ENCODE data around the gene ZNF608. TPM values are rescaled to one million over a fixed set of nuclear protein-coding genes. Genes with fewer than 3 reads are reported as not detected.

The ZNF608 gene
- total and polyA plus RNA-seq, 9 donors = 7.5 to 26.8 (median 12.7) TPM

DNA sequence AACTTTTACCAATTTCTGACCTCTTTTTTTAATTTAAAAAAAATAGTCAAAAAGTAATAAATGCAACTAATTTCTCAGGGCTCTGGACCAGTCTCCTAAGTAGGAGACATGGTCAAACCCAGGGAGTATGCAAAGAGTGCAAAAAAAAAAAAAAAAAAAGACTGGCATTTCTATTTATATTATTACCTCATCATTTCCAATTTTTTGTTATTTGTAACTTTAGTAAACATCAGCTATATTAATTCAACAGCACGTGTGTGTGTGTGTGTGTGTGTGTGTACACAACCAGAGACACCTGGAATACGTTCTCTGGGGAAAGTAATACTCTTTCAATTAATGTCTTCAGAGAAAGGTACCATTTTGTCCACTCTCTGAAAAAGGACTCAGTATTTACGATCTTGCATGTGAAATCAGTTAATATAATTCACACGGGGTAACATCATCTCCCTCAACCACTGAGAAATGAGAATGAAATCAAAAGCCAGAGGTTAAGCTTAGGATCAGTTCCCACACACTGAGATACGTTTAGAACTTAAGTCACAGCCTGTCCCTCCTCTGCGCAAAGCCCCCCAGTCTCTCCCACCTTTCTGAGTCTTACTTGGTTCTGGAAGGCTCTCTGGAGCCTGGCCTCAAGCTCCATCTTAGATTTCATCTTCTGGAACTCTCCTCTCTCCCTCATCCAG lies 21.9 kb downstream of the ZNF608 start:
- intact Hi-C loops (cut with DNase I) = no loop called here
- TF ChIP-seq, protein P1, sequence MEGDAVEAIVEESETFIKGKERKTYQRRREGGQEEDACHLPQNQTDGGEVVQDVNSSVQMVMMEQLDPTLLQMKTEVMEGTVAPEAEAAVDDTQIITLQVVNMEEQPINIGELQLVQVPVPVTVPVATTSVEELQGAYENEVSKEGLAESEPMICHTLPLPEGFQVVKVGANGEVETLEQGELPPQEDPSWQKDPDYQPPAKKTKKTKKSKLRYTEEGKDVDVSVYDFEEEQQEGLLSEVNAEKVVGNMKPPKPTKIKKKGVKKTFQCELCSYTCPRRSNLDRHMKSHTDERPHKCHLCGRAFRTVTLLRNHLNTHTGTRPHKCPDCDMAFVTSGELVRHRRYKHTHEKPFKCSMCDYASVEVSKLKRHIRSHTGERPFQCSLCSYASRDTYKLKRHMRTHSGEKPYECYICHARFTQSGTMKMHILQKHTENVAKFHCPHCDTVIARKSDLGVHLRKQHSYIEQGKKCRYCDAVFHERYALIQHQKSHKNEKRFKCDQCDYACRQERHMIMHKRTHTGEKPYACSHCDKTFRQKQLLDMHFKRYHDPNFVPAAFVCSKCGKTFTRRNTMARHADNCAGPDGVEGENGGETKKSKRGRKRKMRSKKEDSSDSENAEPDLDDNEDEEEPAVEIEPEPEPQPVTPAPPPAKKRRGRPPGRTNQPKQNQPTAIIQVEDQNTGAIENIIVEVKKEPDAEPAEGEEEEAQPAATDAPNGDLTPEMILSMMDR (IDR thresholded peaks at IDR 0.05) = no peak
- TF ChIP-seq POLR2A (IDR thresholded peaks at IDR 0.05) = no peak
- no peak overlapping the region for H3K27ac ChIP-seq
- no peaks in the 10 kb centered on the region for H3K36me3 ChIP-seq
- H3K4me1 ChIP-seq (ENCODE audit: insufficient read depth) = peaks cover 1% of the 10 kb centered on the region
- no peak for DNase-seq
- 87 to 93% (median 90%) methylated on average over 6 of the region's 6 CpGs for whole genome bisulfite sequencing, 3 donors
- H3K27me3 ChIP-seq = no peaks in the 10 kb centered on the region
- H3K9me3 ChIP-seq = no peaks in the 10 kb centered on the region
- H3K4me3 ChIP-seq = no peak overlapping the region

DNA sequence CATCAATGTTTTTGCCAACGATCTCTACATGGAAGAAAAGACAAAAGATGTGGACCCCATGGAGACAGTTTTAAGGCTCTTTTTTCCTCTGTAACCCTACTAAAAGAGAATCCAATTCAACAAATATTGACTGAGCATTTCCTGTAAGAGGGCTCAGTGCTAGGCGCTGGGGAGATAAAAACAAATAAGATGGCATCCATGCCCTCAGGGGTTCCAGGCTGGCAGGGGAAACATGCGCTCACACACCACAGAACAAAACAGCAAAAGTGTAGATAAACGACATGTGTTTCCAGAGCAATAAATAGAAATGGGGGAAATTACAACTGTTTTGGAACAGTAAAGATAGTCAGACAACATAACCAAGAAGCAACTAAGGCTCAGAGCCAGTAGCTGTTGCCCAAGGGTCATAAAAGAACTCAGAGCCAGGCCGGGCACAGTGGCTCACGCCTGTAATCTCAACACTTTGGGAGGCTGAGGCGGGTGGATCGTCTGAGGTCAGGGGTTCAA lies 25.2 kb downstream of the ZNF608 start:
- DNase-seq = no peak
- Histone ChIP-seq H3K4me1 (ENCODE audit: insufficient read depth) (peaks cover 3% of the 10 kb centered on the region), H3K27ac (no peak overlapping the region), H3K27me3 (no peaks in the 10 kb centered on the region), H3K9me3 (no peaks in the 10 kb centered on the region), H3K36me3 (no peaks in the 10 kb centered on the region), H3K4me3 (no peak overlapping the region)
- no peak for TF ChIP-seq EP300 (IDR thresholded peaks at IDR 0.05)
- TF ChIP-seq, protein P1 (IDR thresholded peaks at IDR 0.05) = no peak
- TF ChIP-seq POLR2A (IDR thresholded peaks at IDR 0.05) = no peak
- 62 to 74% (median 71%) methylated on average over 8 of the region's 8 CpGs for whole genome bisulfite sequencing, 3 donors
- intact Hi-C loops (cut with DNase I) = no loop called here

DNA sequence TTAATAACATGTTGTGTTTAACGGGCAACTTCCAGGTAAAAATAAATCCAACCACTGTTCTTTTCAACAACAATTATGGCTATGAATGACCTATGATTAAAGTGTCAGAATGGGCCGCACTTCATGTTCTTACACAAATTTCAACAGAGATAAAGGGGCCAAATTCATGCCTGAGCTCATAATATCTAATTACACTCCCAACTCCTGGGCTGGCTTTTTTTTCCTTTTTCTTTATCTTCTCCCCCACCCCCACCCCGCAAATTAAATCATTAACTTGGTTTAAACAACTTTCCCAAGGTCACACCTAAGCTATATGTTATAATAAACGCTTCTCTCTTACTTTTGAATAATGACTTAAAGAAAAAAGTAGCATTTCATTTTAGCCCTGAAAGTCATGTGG lies 25.8 kb downstream of the ZNF608 start:
- Histone ChIP-seq H3K4me1 (ENCODE audit: insufficient read depth) (peaks cover 3% of the 10 kb centered on the region), H3K9me3 (no peaks in the 10 kb centered on the region), H3K36me3 (no peaks in the 10 kb centered on the region), H3K27me3 (no peaks in the 10 kb centered on the region), H3K4me3 (no peak overlapping the region), H3K27ac (no peak overlapping the region)
- intact Hi-C loops (cut with DNase I) = no loop called here
- TF ChIP-seq, protein P1 (IDR thresholded peaks at IDR 0.05) = no peak
- TF ChIP-seq EP300 (IDR thresholded peaks at IDR 0.05) (no peak), POLR2A (IDR thresholded peaks at IDR 0.05) (no peak)
- DNase-seq = no peak
- WGBS, 3 donors = 52 to 70% (median 53%) methylated on average over 4 of the region's 4 CpGs

DNA sequence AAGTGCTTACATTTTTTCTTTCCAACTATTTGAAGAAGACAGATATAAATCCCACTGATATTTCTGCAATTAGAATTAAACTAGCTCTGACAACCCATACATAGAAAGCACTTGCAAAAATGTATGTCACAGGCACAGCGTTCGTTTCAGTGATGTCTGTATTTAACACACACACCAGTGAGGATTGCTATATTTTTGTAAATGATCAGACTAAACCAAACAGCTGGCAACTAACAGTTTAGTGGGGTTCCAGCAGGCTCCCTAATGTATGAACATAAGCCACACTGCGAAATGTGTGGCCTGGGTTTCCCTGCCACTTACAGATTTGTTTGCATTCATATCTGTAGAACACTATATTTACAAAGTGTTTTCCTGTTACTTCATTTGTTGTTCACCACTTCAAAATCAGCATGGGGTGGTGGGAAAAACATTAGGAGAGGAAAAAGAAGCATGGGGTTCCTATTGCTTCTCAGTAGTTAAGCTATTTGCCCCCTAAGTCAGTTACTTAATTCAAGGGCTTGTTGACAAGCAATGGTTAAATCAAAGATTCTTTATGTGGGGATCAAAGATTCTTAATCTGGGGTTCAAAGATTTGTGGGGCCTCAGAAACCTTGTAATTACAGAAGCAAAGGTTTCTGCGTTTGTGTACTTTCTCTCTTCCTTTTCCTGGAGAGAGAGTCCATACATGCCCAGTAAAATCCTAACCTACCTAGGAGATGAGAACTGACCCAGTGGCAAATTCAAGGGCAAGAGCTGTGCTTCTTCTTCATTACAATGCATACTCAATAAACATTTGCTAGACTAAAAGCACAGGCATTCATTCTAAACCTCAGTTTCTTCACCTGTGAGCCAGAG lies 27.1 kb downstream of the ZNF608 start:
- no peak overlapping the region for H3K27ac ChIP-seq
- peaks cover 3% of the 10 kb centered on the region for H3K4me1 ChIP-seq (ENCODE audit: insufficient read depth)

More for the DNA sequence above, 27.1 kb downstream of the ZNF608 start:
- WGBS, 3 donors = 64 to 83% (median 76%) methylated on average over 4 of the region's 4 CpGs
- no peaks in the 10 kb centered on the region for H3K27me3 ChIP-seq
- intact Hi-C loops (cut with DNase I) = no loop called here
- TF ChIP-seq POLR2A (IDR thresholded peaks at IDR 0.05) (no peak), EP300 (IDR thresholded peaks at IDR 0.05) (no peak)
- TF ChIP-seq, protein P1 (IDR thresholded peaks at IDR 0.05) = no peak
- H3K36me3 ChIP-seq = no peaks in the 10 kb centered on the region
- no peak for DNase-seq
- no peaks in the 10 kb centered on the region for H3K9me3 ChIP-seq
- H3K4me3 ChIP-seq = no peak overlapping the region

Data from ovary (tissue), 9 donors.